ENCODE results near the gene SYNGR4.
"Not testable (repeated sequence)": the region's sequence is repeated elsewhere in the genome, so short reads cannot be mapped to it uniquely, and the experiment has no call there.

SYNGR4 gene

GRCh38 chr19:48373567-48373966, 9.4 kb downstream of the SYNGR4 start:
- no peak for DNase-seq

GRCh38 chr19:48378194-48378570, 14.0 kb downstream of the SYNGR4 start:
- DNase-seq, result no peak

GRCh38 chr19:48379058-48379457, 14.9 kb downstream of the SYNGR4 start:
- no peak for DNase-seq

- DNase-seq, result no peak
These were observed 17.2 kb downstream of the SYNGR4 start for GRCh38 chr19:48381178-48381950.

- no peak for DNase-seq
These were observed 18.1 kb downstream of the SYNGR4 start for GRCh38 chr19:48382286-48382685.

- no peak for DNase-seq
These were observed 21.4 kb downstream of the SYNGR4 start for GRCh38 chr19:48385461-48386087.

GRCh38 chr19:48386981-48387380, 22.8 kb downstream of the SYNGR4 start:
- DNase-seq, result no peak

GRCh38 chr19:48390188-48391099, 26.3 kb downstream of the SYNGR4 start:
- DNase-seq, result peak; percentile 28

- DNase-seq, result peak; percentile 56
These were observed 27.2 kb downstream of the SYNGR4 start, which contains the start of gene KDELR1 for GRCh38 chr19:48391100-48392005. TSS of gene KDELR1 (minus strand) at chr19:48391551. CDS start at chr19:48391358, 193 bp downstream.

- not testable (repeated sequence) for DNase-seq
These were observed 27.8 kb downstream of the SYNGR4 start for GRCh38 chr19:48392006-48392344.

GRCh38 chr19:48392860-48393558, 28.8 kb downstream of the SYNGR4 start:
- DNase-seq, result no peak

GRCh38 chr19:48393559-48394330, 29.6 kb downstream of the SYNGR4 start, which contains the start of gene GRIN2D:
TSS of gene GRIN2D (plus strand) at chr19:48393668. CDS start at chr19:48398393, 4,725 bp downstream.
- DNase-seq, result peak; percentile 19

GRCh38 chr19:48394331-48395169, 30.4 kb downstream of the SYNGR4 start:
- DNase-seq, result no peak

- DNase-seq, result no peak
These were observed 30.9 kb downstream of the SYNGR4 start for GRCh38 chr19:48395170-48395455.

GRCh38 chr19:48395499-48395898, 31.3 kb downstream of the SYNGR4 start:
- DNase-seq, result no peak

- no peak for DNase-seq
These were observed 32.1 kb downstream of the SYNGR4 start for GRCh38 chr19:48396016-48396823.

GRCh38 chr19:48396824-48397176, 32.6 kb downstream of the SYNGR4 start:
- no peak for DNase-seq

GRCh38 chr19:48397263-48398101, 33.3 kb downstream of the SYNGR4 start:
- DNase-seq, result no peak

- DNase-seq, result no peak
These were observed 33.9 kb downstream of the SYNGR4 start for GRCh38 chr19:48398102-48398374.
